ENCODE results near the gene ZNF439.
"Not testable (repeated sequence)": the region's sequence is repeated elsewhere in the genome, so short reads cannot be mapped to it uniquely, and the experiment has no call there.

The ZNF439 gene

GRCh38 chr19:11833541-11833940 lies 15.0 kb upstream of the ZNF439 start:
- 100% methylated on average over 1 of the region's 2 CpGs for WGBS

GRCh38 chr19:11835626-11836066 lies 12.9 kb upstream of the ZNF439 start:
- Histone ChIP-seq H3K9me3 (ENCODE audit: insufficient read depth, low read depth, low read length) (peaks cover 70% of the 10 kb centered on the region), H3K36me3 (ENCODE audit: insufficient read depth, low read length) (peaks cover 33% of the 10 kb centered on the region)
- H3K9ac ChIP-seq (ENCODE audit: low read depth, low read length); H3K4me1 ChIP-seq (ENCODE audit: insufficient read depth, low read length); H3K4me3 ChIP-seq (ENCODE audit: low read length); H3K27me3 ChIP-seq (ENCODE audit: insufficient read depth, low read length); H3K27ac ChIP-seq (ENCODE audit: low read depth, low read length): not testable (repeated sequence)
- 100% methylated on average over 2 of the region's 2 CpGs for WGBS

More at GRCh38 chr19:11833541-11833940, 15.0 kb upstream of the ZNF439 start:
- Histone ChIP-seq H3K27ac (ENCODE audit: low read depth, low read length) (no peak overlapping the region), H3K4me1 (ENCODE audit: insufficient read depth, low read length) (no peaks in the 10 kb centered on the region), H3K9me3 (ENCODE audit: insufficient read depth, low read depth, low read length) (peaks cover 75% of the 10 kb centered on the region), H3K9ac (ENCODE audit: low read depth, low read length) (no peak overlapping the region), H3K36me3 (ENCODE audit: insufficient read depth, low read length) (peaks cover 42% of the 10 kb centered on the region), H3K4me3 (ENCODE audit: low read length) (no peak overlapping the region), H3K27me3 (ENCODE audit: insufficient read depth, low read length) (no peaks in the 10 kb centered on the region)

- Histone ChIP-seq H3K9ac (ENCODE audit: low read depth, low read length) (no peak overlapping the region), H3K9me3 (ENCODE audit: insufficient read depth, low read depth, low read length) (peaks cover 12% of the 10 kb centered on the region; the same call in 1 of the 2 replicates), H3K4me3 (ENCODE audit: low read length) (no peak overlapping the region), H3K27me3 (ENCODE audit: insufficient read depth, low read length) (no peaks in the 10 kb centered on the region), H3K4me1 (ENCODE audit: insufficient read depth, low read length) (no peaks in the 10 kb centered on the region), H3K36me3 (ENCODE audit: insufficient read depth, low read length) (no peaks in the 10 kb centered on the region), H3K27ac (ENCODE audit: low read depth, low read length) (no peak overlapping the region)
- 95% methylated on average over 2 of the region's 2 CpGs for WGBS
These were observed 4.8 kb upstream of the ZNF439 start for GRCh38 chr19:11843722-11844121.

- H3K27me3 ChIP-seq (ENCODE audit: insufficient read depth, low read length); H3K9ac ChIP-seq (ENCODE audit: low read depth, low read length); H3K4me3 ChIP-seq (ENCODE audit: low read length); H3K36me3 ChIP-seq (ENCODE audit: insufficient read depth, low read length); H3K27ac ChIP-seq (ENCODE audit: low read depth, low read length); H3K4me1 ChIP-seq (ENCODE audit: insufficient read depth, low read length): not testable (repeated sequence)
- H3K9me3 ChIP-seq (ENCODE audit: insufficient read depth, low read depth, low read length): peaks cover 11% of the 10 kb centered on the region; the same call in 1 of the 2 replicates
- 51% methylated on average over 6 of the region's 6 CpGs for WGBS
These were observed 911 bp upstream of the ZNF439 start for GRCh38 chr19:11847615-11848014.

- Histone ChIP-seq H3K36me3 (ENCODE audit: insufficient read depth, low read length) (no peaks in the 10 kb centered on the region), H3K9ac (ENCODE audit: low read depth, low read length) (no peak overlapping the region), H3K27ac (ENCODE audit: low read depth, low read length) (no peak overlapping the region), H3K27me3 (ENCODE audit: insufficient read depth, low read length) (peaks cover 6% of the 10 kb centered on the region; the same call in 1 of the 2 replicates), H3K9me3 (ENCODE audit: insufficient read depth, low read depth, low read length) (peaks cover 11% of the 10 kb centered on the region; the same call in 1 of the 2 replicates), H3K4me3 (ENCODE audit: low read length) (peak overlapping the region; percentile 54; the same call in 1 of the 2 replicates), H3K4me1 (ENCODE audit: insufficient read depth, low read length) (no peaks in the 10 kb centered on the region)
- 91% methylated on average over 11 of the region's 11 CpGs for WGBS
These were observed 329 bp upstream of the ZNF439 start for GRCh38 chr19:11848200-11848593.

- 93% methylated on average over 4 of the region's 4 CpGs for WGBS
- H3K27me3 ChIP-seq (ENCODE audit: insufficient read depth, low read length): not testable (repeated sequence)
These were observed 1.8 kb downstream of the ZNF439 start for GRCh38 chr19:11850289-11850688.

GRCh38 chr19:11853358-11853757 lies 4.8 kb downstream of the ZNF439 start:
- WGBS: 74% methylated on average over 3 of the region's 3 CpGs
- Histone ChIP-seq H3K4me1 (ENCODE audit: insufficient read depth, low read length) (no peaks in the 10 kb centered on the region), H3K27me3 (ENCODE audit: insufficient read depth, low read length) (peaks cover 6% of the 10 kb centered on the region; the same call in 1 of the 2 replicates), H3K4me3 (ENCODE audit: low read length) (no peak overlapping the region), H3K27ac (ENCODE audit: low read depth, low read length) (no peak overlapping the region), H3K9ac (ENCODE audit: low read depth, low read length) (no peak overlapping the region), H3K36me3 (ENCODE audit: insufficient read depth, low read length) (no peaks in the 10 kb centered on the region), H3K9me3 (ENCODE audit: insufficient read depth, low read depth, low read length) (peaks cover 31% of the 10 kb centered on the region)

More at GRCh38 chr19:11850289-11850688, 1.8 kb downstream of the ZNF439 start:
- peaks cover 25% of the 10 kb centered on the region for H3K9me3 ChIP-seq (ENCODE audit: insufficient read depth, low read depth, low read length)
- H3K4me3 ChIP-seq (ENCODE audit: low read length); H3K4me1 ChIP-seq (ENCODE audit: insufficient read depth, low read length); H3K27ac ChIP-seq (ENCODE audit: low read depth, low read length); H3K9ac ChIP-seq (ENCODE audit: low read depth, low read length); H3K36me3 ChIP-seq (ENCODE audit: insufficient read depth, low read length): not testable (repeated sequence)

GRCh38 chr19:11856596-11857250 lies 8.2 kb downstream of the ZNF439 start:
- no peaks in the 10 kb centered on the region for H3K36me3 ChIP-seq (ENCODE audit: insufficient read depth, low read length)
- 89% methylated on average over 12 of the region's 12 CpGs for WGBS
- H3K27ac ChIP-seq (ENCODE audit: low read depth, low read length): no peak overlapping the region
- H3K9me3 ChIP-seq (ENCODE audit: insufficient read depth, low read depth, low read length): peaks cover 35% of the 10 kb centered on the region
- H3K9ac ChIP-seq (ENCODE audit: low read depth, low read length): no peak overlapping the region
- H3K4me1 ChIP-seq (ENCODE audit: insufficient read depth, low read length): no peaks in the 10 kb centered on the region
- no peaks in the 10 kb centered on the region for H3K27me3 ChIP-seq (ENCODE audit: insufficient read depth, low read length)
- no peak overlapping the region for H3K4me3 ChIP-seq (ENCODE audit: low read length)

GRCh38 chr19:11860721-11861120 lies 12.2 kb downstream of the ZNF439 start:
- no peak overlapping the region for H3K9ac ChIP-seq (ENCODE audit: low read depth, low read length)
- no peak overlapping the region for H3K27ac ChIP-seq (ENCODE audit: low read depth, low read length)
- H3K4me1 ChIP-seq (ENCODE audit: insufficient read depth, low read length): no peaks in the 10 kb centered on the region
- no peaks in the 10 kb centered on the region for H3K27me3 ChIP-seq (ENCODE audit: insufficient read depth, low read length)
- WGBS: 84% methylated on average over 7 of the region's 7 CpGs
- peaks cover 30% of the 10 kb centered on the region for H3K9me3 ChIP-seq (ENCODE audit: insufficient read depth, low read depth, low read length)
- no peak overlapping the region for H3K4me3 ChIP-seq (ENCODE audit: low read length)
- no peaks in the 10 kb centered on the region for H3K36me3 ChIP-seq (ENCODE audit: insufficient read depth, low read length)

GRCh38 chr19:11861301-11861700 lies 12.8 kb downstream of the ZNF439 start:
- Histone ChIP-seq H3K36me3 (ENCODE audit: insufficient read depth, low read length) (no peaks in the 10 kb centered on the region), H3K9me3 (ENCODE audit: insufficient read depth, low read depth, low read length) (peaks cover 35% of the 10 kb centered on the region), H3K4me1 (ENCODE audit: insufficient read depth, low read length) (no peaks in the 10 kb centered on the region), H3K9ac (ENCODE audit: low read depth, low read length) (no peak overlapping the region), H3K27me3 (ENCODE audit: insufficient read depth, low read length) (no peaks in the 10 kb centered on the region), H3K4me3 (ENCODE audit: low read length) (no peak overlapping the region), H3K27ac (ENCODE audit: low read depth, low read length) (no peak overlapping the region)
- 88% methylated on average over 2 of the region's 2 CpGs for WGBS

- peaks cover 77% of the 10 kb centered on the region for H3K9me3 ChIP-seq (ENCODE audit: insufficient read depth, low read depth, low read length)
- H3K4me3 ChIP-seq (ENCODE audit: low read length): not testable (repeated sequence)
These were observed 19.2 kb downstream of the ZNF439 start for GRCh38 chr19:11867766-11868165.

More at GRCh38 chr19:11867766-11868165, 19.2 kb downstream of the ZNF439 start:
- H3K27ac ChIP-seq (ENCODE audit: low read depth, low read length); H3K4me1 ChIP-seq (ENCODE audit: insufficient read depth, low read length); H3K27me3 ChIP-seq (ENCODE audit: insufficient read depth, low read length); H3K9ac ChIP-seq (ENCODE audit: low read depth, low read length): not testable (repeated sequence)
- WGBS: 90% methylated on average over 3 of the region's 4 CpGs
- H3K36me3 ChIP-seq (ENCODE audit: insufficient read depth, low read length): peaks cover 16% of the 10 kb centered on the region

All from HUES64 (cell line).